ENCODE measurements around the gene RET.

Gene RET

DNA sequence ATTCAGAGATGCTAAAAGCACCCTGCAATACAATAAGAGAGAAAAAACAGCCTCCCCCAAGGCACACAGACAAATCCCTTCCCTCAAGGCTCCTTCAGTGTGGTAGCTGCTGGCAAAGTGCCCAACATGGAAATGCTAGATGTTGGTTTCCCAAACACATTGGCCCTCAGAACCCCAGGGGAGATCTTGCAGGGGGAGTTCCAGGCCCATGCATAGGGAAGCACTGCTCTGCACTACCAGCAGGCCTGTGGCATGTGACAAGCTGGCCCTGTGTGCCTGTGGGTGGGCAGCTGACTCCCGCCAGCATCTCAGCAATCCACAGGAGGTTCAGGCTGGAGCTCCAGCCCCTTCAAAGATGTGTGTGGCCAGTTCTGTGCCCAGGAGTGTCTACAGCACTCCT lies 44.6 kb downstream of the RET start:
- DNase-seq (ENCODE audit: low read depth) = no peak

DNA sequence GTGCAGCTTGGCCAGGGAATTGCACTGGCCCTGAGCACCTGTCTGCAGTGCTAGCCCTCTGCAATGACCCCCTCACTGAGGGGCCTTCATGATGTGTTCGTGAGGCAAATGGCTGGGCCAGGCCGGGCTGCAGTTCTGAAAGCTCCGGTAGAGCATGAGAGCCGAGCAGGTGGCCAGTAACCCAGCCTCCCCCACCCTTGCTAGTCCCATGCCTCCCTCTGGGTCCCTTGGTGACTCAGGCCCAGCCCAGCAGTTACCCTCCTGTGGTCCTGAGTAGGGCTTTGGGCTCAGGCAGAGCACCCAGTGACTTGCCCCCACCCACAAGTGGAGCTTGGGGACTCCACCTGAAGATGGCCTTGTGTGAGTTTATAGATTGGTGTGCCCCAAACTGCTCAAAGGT lies 45.2 kb downstream of the RET start:
- no peak for DNase-seq (ENCODE audit: low read depth)

DNA sequence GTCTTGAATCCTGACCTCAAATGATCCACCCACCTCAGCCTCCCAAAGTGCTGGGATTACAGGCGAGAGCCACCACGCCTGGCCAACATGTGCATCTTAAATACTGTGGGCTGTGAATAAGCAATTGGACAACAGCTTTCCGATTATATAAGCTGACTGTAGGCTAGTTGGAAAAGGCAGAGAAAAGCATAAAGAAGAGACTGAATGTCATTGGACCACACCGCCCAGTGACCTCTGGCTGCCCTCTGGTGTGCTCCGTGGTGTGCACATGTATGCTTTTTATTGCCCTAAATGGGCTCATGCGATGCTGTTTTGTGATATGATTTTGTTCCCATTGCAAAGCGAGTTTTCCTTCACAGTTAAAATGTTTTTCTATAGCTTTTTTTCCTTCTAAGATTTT lies 46.0 kb downstream of the RET start:
- no peak for DNase-seq (ENCODE audit: low read depth)

GRCh38 chr10:43123361-43124093 lies 46.7 kb downstream of the RET start:
- no peak for DNase-seq (ENCODE audit: low read depth)

DNA sequence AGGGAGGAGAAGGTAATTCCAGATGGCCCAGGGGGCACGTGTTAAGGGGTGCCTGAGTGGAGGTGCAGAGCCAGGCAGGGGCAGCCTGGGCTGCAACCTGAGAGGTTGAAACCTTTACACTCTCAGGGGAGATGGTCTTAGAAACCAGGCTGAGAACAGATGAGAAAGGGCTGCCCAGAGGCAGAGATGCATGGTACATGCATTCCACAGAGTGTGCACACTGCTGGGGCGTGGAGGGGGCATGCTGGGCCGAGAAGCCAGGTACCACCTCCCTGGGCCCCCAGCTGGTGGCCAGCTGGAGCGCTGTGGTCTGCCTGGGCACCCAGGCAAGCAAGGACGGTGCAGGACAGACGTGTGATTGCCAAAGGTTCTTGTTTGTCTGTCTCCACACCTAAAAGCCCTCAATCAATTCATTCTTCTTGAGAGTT lies 47.2 kb downstream of the RET start:
- DNase-seq (ENCODE audit: low read depth) = no peak

- DNase-seq (ENCODE audit: low read depth) = no peak
Observed at GRCh38 chr10:43124574-43125273, 47.9 kb downstream of the RET start.

GRCh38 chr10:43125274-43125845 lies 48.5 kb downstream of the RET start:
- DNase-seq (ENCODE audit: low read depth) = no peak

- DNase-seq (ENCODE audit: low read depth) = no peak
Observed at GRCh38 chr10:43125881-43126731, 49.2 kb downstream of the RET start.

DNA sequence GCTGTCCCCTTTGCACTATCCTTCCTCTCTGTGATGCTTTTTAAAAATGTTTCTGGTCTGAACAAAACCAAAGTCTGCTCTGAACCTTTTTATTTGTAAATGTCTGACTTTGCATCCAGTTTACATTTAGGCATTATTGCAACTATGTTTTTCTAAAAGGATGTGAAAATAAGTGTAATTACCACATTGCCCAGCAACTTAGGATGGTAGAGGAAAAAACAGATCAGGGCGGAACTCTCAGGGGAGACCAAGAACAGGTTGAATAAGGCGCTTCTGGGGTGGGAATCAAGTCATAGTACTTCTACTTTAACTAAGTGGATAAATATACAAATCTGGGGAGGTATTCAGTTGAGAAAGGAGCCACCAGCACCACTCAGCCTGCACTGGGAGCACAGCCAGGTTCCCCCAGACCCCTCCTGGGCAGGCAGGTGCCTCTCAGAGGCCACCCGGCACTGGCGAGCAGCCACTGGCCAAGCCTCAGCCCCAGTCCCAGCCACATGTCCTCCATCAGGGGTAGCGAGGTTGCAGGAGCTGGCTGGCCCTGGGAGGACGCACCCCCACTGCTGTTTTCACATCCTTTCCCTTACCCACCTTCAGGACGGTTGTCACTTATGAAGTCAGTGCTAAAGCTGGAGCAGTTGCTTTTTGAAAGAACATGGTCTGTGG lies 50.0 kb downstream of the RET start:
- DNase-seq (ENCODE audit: low read depth) = no peak

GRCh38 chr10:43127442-43127841 lies 50.6 kb downstream of the RET start:
- DNase-seq (ENCODE audit: low read depth) = no peak

DNA sequence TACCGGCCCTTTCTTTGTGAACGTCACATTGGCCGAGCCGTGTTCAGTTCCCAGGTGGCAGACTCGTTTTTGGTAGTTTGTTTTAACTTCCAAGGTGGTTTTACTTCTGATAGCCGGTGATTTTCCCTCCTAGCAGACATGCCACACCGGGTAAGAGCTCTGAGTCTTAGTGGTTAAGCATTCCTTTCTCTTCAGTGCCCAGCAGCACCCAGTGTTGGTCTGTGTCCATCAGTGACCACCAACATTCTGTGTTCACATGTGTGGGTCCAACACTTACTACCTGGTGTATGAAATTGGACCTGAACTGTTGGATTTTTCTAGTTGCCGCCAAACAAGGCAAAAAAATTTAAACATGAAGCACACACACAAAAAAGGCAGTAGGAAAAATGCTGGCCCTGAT lies 51.5 kb downstream of the RET start:
- DNase-seq (ENCODE audit: low read depth) = no peak

DNA sequence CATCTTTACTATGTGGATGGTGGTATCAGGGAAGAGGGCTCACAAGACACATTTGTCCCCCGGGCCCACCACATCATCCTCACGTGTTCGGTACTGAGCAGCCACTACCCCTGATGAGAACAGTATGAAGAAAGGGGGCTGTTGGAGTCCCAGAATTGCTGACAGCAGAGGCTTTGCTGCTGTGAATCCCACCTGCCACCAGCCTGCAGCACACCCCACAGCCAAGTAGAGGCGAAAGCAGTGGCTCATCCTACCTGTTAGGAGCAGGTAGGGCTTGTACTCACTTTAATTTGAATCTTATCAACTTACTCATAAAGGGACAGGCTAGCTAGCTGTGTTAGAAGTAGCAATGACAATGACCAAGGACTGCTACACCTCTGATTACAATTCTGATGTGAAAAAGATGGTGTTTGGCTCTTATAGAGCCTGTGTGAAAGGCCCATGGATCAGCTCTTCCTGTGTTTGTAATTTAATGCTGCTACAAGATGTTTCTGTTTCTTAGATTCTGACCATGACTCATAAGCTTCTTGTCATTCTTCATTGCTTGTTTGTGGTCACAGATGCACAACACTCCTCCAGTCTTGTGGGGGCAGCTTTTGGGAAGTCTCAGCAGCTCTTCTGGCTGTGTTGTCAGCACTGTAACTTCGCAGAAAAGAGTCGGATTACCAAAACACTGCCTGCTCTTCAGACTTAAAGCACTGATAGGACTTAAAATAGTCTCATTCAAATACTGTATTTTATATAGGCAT lies 52.3 kb downstream of the RET start:
- DNase-seq (ENCODE audit: low read depth) = no peak

GRCh38 chr10:43130770-43131171 lies 53.9 kb downstream of the RET start:
- DNase-seq (ENCODE audit: low read depth) = no peak

DNA sequence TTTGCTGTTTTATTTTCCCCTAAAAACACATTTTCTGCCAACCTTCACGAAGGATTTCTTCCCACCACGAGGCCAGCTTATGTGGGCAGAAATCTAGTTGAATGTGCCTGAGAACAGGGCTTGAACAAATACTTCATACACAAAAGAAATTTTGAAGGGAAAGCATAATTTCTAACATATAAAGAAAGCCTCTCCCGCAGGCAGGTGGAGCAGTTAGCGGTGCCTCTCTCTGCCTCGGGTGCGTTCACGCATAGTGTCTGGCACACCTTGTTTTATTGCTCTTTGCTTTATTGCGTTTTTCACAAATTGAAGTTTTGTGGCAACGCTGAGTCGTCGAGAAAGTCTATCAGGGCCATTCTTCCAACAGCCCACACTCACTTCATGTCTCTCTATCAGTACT lies 54.4 kb downstream of the RET start:
- no peak for DNase-seq (ENCODE audit: low read depth)

DNA sequence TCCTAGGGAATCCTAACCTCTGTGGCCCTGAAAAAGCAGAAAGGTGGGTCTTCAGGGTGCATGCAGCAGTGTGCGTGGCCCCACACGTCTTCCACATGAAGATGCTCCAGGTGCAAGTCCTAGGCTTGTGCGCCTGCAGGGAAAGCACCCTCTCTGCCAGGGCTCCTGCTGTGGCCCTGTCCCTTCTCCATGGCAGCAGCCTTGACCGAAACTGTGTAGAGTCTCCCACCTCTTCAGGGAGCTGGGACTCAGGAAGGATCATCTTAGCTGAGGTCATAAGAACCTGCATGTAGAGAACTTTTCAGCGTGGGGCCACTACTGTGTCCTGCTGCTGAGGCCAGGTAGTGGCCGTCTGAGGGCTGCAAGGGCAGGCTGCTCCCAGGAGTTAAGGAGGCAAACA lies 55.0 kb downstream of the RET start:
- DNase-seq (ENCODE audit: low read depth) = no peak

DNA sequence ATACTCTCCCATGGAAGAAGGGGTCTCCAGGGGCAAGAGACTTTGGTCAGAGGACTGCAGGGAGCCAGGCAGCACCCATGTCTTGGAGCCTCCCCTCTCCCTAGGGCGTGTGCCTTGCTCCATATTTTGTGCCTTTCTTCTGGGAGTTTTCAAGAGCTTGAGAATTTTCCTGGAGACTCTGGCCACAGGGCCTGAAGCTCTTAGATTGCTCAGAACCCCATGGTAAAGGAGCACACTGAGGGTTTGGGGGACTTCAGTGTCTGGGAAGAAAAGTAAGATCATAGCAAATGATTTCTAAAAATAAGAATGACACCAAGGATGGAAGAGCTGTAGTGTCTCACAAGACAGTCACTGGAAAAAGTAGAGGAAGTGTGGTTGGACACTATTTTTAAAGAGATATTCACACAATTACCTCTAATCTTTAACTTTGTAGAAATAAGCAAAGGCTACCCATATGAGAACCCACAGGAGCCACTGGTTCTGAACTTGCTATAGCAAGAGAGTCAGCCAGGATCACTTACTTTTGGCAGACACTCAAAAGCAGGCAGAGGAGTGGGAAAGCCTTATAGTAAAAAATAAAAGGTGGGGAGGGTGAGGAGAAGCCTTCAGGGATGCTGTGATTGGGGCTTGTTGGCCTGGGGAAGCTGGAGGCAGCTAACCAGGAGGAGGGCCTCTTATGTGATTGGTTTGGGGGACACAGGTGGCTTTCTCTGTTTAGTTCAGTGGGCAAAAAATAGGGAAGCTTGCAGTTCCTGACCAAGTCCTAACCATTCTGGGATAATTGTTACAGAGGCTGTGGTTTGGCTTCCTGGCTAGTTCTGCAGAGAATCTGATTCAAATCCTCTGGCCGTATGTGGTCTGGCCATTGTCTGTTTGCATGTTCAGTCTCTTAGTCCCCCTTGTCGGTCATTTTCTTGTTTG lies 56.3 kb downstream of the RET start:
- no peak for DNase-seq (ENCODE audit: low read depth)

DNA sequence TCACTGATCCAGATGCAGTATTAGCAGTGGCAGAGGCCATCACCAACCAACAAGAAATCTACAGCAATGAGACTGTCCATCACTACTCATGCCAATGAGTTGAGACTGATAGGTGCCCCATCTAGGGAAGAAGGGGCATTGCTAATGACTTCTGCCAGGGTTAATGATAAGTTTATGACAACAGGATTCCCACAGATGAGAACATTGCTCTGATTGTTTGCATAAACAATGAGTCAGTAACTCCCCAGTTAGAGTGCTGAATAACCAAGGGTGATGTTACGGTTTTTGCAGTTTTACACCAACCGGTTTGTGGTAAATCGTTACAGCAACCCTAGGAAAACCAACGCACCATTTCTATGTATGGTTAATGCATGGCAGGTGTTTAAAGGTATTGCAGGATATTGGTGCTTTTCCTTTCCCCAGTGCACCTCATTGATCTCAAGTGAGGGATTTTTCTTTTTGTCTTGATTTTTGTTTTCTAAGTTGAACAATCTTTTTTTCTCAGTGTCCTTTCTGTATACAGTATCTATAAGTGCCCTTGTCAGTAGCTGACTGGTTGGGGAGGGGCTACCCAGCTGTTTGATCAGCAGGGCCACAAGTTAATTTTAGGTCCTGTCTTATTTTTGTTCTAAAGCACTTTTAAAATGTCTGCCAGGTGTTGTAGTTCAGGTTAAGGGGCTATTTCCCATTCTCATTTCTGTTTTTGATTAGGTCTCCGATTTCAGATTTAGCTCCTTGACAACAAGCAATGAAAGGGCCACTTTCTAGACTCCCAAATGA lies 57.4 kb downstream of the RET start:
- DNase-seq (ENCODE audit: low read depth) = no peak

DNA sequence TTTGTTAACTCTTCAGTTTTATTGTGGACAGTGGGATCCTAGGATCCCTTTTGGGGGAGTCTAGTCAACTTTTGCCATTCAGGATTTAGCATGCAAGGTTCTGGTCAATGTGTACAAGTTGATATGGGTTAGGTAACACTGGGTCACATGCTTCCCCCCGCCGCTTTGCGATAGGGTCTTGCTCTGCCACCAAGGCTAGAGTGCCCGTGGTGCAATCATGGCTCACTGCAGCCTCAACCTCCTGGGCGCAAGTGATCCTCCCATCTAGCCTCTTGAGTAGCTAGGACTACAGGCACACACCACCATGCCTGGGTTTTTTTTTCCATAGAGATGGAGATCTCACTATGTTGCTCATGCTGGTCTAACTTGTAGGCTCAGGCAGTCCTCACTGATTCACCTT lies 58.2 kb downstream of the RET start:
- no peak for DNase-seq (ENCODE audit: low read depth)

- no peak for DNase-seq (ENCODE audit: low read depth)
Observed at GRCh38 chr10:43135656-43136055, 58.8 kb downstream of the RET start.

Measured in HS-27A (cell line).